ENCODE data around the gene CFAP251. TPM values are rescaled to one million over a fixed set of nuclear protein-coding genes. Genes with fewer than 3 reads are reported as not detected.

CFAP251 gene
- total RNA-seq, 2 donors from 2014 or later = 0.80 to 1.7 TPM

DNA sequence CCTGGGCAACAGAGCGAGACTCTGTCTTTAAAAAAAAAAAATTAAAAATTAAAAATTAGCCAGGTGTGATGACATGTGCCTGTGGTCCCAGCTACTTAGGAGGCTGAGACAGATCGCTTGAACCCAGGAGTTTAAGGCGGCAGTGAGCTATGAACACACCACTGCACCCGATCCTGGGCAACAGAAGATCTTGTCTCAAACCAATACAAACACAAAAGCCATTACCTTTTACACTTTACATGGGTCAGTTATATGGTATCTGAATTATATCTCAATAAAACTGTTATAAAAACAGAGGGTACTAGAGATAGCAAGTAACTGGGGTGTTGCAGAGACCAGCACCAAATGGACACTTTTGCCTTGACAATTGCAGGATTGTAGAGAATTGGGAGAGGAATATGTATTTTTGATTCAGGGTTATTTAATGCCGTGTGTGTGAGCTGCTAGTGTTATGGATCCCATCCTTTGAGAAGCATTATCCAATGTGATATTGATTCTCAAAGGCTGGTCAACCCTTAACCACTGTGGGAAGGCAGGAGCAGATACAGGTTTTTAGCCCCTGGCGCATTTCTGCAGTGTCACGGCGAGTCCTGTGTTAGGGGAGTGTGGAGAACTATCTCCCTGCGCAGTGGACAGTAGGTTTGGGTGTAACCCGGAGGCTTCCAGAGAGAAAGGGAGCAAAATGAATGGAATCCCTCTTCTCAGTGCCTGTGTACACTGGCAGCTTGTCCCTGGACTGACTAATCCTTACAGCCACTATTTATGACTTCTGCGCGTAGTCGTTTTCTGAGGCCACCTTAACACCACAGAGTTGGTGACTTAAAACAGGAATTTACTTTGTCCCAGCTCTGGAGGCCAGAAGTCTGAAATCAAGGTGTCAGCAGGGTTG, 25.5 kb upstream of the CFAP251 start:
- Mint-ChIP-seq H3K9me3 (no peaks in the 10 kb centered on the region), H3K36me3 (peaks cover 13 to 27% of the 10 kb centered on the region in 2 donors), H3K27ac (peak overlapping the region; percentile 74 to 98)
- DNase-seq (ENCODE audit: low spot score in 2 of 2) (no peak), ATAC-seq (no peak)

DNA sequence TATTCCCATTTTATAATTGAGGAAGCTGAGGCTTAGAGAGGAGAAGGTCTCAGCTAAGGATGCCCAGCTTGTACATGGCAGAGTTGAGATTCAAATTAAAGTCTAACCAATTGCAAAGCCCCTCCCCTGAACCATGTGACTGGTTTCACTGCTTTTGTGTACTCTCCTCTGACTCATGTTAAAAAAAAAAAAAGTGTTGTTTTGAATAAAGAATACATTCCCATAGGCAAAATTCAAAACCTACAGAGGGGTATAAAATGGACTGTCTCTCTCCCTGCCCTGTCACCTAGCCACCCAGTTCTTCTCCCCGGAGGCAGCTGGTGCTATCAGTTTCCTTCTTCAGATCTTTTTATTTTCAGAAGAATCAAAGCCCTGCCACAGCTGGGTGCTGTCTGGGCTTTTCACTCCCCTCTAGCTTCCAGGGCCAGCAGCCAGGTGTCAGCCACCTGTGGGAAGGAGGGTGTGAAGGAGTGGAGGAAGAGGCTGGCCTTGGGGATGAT, 24.4 kb upstream of the CFAP251 start:
- ATAC-seq (peak; percentile 73 to 82), DNase-seq (ENCODE audit: low spot score in 2 of 2) (peak in 1 of 2 donors; percentile 28)
- Mint-ChIP-seq H3K9me3 (no peaks in the 10 kb centered on the region), H3K27ac (peak overlapping the region; percentile 74 to 98), H3K36me3 (peaks cover 7 to 21% of the 10 kb centered on the region in 2 donors)

DNA sequence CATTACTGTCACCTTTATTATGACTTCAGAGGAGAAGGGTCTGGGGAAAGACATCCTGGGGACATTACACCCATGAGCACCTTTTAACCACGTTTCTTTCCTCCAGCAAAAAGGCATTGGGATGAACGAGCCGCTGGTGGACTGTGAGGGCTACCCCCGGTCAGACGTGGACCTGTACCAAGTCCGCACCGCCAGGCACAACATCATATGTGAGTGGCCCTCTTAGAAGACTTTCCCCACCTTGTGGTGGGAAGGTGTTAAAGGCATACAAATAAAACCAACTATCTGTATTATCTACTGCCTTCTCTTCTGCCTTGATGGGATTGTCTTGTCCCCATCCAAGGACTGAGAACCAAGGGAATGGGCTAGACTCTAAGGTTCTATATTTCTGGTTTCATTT, 23.8 kb upstream of the CFAP251 start:
- Mint-ChIP-seq H3K9me3 (no peaks in the 10 kb centered on the region), H3K27ac (peak overlapping the region; percentile 74 to 98)
- ATAC-seq = no peak

DNA sequence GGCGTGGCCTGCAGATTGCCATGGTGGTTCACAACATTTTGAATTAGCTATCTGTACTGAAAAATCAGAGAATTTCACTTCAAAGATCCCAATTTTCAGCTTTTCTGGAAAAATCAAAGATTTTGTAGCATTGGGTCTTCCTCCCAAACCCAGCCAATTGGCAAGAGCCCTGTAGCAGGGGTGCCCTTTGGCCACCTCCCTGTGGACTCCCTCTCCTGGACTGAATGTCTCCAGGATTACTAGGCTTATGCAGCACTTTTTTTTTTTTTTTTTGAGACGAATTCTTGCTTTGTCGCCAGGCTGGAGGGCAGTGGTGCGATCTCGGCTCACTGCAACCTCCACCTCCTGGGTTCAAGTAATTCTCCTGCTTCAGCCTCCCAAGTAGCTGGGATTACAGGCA, 20.1 kb upstream of the CFAP251 start:
- DNase-seq (ENCODE audit: low spot score in 2 of 2) (no peak), ATAC-seq (no peak)
- peaks cover 0 to 20% of the 10 kb centered on the region in 2 donors for H3K36me3 Mint-ChIP-seq
- no peak overlapping the region for H3K27ac Mint-ChIP-seq
- H3K9me3 Mint-ChIP-seq = no peaks in the 10 kb centered on the region

More for the DNA sequence above, 23.8 kb upstream of the CFAP251 start:
- peak in 1 of 2 donors; percentile 20 for DNase-seq (ENCODE audit: low spot score in 2 of 2)
- peaks cover 1 to 20% of the 10 kb centered on the region in 2 donors for H3K36me3 Mint-ChIP-seq

DNA sequence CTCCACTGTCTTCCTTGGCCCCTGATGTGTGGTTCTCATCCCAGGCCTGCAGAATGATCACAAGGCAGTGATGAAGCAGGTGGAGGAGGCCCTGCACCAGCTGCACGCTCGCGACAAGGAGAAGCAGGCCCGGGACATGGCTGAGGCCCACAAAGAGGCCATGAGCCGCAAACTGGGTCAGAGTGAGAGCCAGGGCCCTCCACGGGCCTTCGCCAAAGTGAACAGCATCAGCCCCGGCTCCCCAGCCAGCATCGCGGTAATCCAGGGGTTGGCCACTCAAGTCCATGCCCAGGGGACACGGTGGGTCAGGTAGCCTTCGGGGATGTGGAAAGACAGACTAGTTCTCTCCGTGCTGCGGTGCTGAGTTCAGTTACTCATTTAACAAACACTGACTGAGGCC, 18.8 kb upstream of the CFAP251 start:
- Mint-ChIP-seq H3K36me3 (peaks cover 0 to 15% of the 10 kb centered on the region in 2 donors), H3K9me3 (no peaks in the 10 kb centered on the region), H3K27ac (peak overlapping the region in 1 of 2 donors; percentile 29)
- no peak for DNase-seq (ENCODE audit: low spot score in 2 of 2)
- ATAC-seq = no peak

DNA sequence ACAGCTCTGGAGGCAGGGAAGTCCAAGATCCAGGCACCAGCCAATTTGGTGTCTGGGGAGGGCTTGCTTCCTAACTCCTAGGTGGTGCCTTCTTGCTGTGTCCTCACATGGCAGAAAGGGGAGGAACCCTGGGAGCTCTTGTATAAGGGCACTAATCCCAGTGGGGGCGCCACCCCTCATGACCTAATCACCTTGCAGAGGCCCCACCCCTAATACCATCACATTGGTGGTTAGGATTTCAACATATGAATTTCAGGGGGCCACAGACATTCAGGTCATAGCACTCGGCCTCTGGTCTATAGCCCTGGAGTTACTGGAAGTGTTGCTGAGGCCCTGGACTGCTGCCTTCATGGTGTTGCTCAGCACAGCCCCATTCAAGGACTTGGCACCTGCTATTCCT, 15.2 kb upstream of the CFAP251 start:
- peak overlapping the region in 1 of 2 donors; percentile 76 for H3K27ac Mint-ChIP-seq
- H3K36me3 Mint-ChIP-seq = peaks cover 0 to 1% of the 10 kb centered on the region in 2 donors
- DNase-seq (ENCODE audit: low spot score in 2 of 2) (no peak), ATAC-seq (peak in 1 of 2 donors; percentile 46)
- H3K9me3 Mint-ChIP-seq = no peaks in the 10 kb centered on the region

DNA sequence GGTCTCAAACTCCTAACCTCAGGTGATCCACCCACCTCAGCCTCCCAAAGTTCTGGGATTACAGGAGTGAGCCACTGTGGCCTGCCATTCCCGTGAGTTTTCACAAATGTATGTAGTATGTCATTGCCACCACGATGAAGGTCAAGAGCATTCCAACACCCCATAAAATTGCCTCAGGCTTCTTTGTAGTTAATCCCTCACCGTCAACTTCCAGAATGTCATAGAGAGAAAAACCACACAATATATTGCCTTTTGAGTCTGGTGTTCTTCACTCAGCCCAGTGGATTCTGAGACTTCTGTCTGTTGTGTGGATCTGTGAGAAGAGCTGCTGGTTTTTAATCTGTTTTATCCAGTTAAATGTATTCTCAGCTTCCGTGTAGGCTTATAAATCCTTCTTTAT, 12.6 kb upstream of the CFAP251 start:
- H3K27ac Mint-ChIP-seq = peak overlapping the region in 1 of 2 donors; percentile 79
- peaks cover 0 to 15% of the 10 kb centered on the region in 2 donors for H3K36me3 Mint-ChIP-seq
- H3K9me3 Mint-ChIP-seq = no peaks in the 10 kb centered on the region
- ATAC-seq = no peak
- DNase-seq (ENCODE audit: low spot score in 2 of 2) = no peak

DNA sequence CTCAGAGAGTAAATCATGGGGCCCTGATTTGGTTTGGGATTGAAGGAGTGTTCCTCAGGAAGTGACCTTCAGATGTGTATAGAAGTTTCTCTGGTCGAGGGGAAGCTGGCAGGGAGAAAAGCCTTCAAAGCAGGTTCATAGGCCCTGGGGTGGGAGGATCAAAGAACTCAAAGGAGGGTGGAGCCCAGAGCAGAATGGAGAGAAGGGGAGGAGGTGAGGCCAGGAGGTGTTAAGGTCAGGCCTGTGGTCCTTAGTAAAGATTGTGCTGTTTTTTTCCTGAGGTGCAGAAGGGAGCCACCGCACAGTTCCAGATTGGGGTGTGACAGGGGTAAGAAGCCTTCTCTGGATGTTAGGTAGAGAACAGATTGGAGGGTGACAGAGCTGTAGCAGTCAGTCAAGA, 9.7 kb upstream of the CFAP251 start:
- no peak for DNase-seq (ENCODE audit: low spot score in 2 of 2)
- ATAC-seq = peak in 1 of 2 donors; percentile 36
- H3K9me3 Mint-ChIP-seq = no peaks in the 10 kb centered on the region
- H3K36me3 Mint-ChIP-seq = peaks cover 0 to 21% of the 10 kb centered on the region in 2 donors
- H3K27ac Mint-ChIP-seq = peak overlapping the region in 1 of 2 donors; percentile 72

DNA sequence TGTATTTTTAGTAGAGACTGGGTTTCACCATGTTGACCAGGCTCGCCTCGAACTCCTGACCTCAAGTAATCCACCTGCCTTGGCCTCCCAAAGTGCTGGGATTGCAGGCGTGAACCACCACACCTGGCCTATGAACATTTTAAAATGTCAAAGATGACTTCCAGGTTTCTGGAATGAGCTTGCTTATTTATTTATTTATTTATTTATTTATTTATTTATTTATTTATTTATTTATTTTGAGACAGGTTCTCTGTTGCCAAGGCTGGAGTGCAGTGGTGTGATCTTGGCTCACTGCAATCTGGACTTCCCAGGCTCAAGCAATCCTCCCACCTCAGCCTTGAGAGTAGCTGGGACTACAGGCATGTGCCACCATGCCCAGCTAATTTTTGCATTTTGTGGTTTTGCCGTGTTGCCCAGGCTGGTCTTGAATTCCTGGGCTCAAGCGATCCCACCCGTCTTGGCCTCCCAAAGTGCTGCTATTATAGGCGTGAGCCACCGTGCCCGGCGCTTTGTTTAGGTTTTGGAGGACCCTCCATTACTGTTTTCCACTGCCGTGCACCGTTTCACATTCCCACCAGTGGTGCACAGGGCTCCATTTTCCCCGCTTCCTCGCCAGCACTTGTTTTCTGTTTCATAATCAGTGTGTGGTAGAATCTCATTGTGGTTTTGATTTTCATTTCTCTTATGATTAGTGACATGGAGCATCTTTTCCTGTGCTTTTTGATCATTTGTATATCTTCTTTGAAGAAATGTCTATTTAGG, 6.4 kb upstream of the CFAP251 start:
- ATAC-seq = peak; percentile 81 to 90
- Mint-ChIP-seq H3K36me3 (peaks cover 0 to 21% of the 10 kb centered on the region in 2 donors), H3K9me3 (no peaks in the 10 kb centered on the region), H3K27ac (peak overlapping the region; percentile 62 to 75)
- DNase-seq (ENCODE audit: low spot score in 2 of 2) = peak in 1 of 2 donors; percentile 38

DNA sequence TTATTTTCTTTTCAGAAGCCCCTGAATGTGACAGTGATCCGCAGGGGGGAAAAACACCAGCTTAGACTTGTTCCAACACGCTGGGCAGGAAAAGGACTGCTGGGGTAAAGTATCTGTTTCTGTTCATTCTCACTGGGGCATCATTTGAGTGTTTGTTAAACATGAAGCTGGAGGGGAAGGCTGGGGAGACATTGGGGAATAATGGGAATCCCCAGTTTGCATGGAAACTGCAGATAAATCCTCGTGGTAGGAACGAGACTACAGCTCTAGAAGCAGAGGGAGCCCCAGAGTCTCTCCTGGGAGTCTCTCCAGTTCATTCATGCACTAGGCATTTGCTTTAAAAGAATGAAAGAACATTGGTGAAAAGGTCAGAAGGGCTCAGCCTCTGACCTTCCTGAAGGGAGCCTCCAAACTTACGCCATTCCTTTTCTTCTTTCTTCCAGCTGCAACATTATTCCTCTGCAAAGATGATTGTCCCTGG, 2.5 kb upstream of the CFAP251 start:
- Mint-ChIP-seq H3K9me3 (no peaks in the 10 kb centered on the region), H3K27ac (no peak overlapping the region), H3K36me3 (peaks cover 0 to 17% of the 10 kb centered on the region in 2 donors)
- no peak for DNase-seq (ENCODE audit: low spot score in 2 of 2)
- ATAC-seq = no peak

DNA sequence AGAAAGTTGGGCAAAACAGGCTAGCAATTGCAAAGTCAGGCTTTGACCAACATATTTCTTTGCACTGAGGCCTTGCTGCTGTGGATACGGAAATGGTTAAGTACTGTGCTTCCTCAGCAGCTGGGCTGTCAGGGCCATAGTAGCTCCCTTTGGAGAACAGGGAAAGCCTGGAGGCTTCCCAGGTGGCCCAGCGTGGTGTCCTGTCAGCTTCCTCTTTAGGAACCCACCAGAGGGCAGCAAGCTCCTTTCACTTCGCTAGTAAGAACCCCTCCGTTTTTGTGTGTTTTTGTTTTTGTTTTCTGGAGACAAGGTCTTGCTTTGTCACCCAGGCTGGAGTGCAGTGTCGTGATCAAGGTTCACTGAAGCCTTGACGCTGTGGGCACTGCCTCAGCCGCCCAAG, 1.7 kb upstream of the CFAP251 start:
- ATAC-seq (no peak), DNase-seq (ENCODE audit: low spot score in 2 of 2) (no peak)
- Mint-ChIP-seq H3K27ac (no peak overlapping the region), H3K36me3 (peaks cover 0 to 17% of the 10 kb centered on the region in 2 donors), H3K9me3 (no peaks in the 10 kb centered on the region)

DNA sequence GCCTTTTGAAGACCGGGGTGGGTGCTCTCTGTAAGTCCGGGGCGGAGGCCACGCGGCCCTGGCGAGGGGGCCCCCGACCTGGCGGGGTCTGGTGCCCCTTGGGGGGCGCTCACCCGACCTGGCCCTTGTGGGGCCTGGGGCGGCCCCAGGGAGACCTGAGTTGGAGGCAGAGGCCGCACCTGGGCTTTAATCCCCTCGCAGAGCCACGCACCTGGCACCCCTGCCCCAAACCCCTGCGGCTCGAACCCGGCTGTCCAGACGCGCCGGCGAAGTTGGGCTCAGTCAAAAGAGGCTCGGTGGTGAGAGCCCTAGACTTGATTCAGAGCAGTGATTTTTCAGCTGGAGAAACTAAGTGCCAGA, 267 bp downstream of the CFAP251 start:
- Mint-ChIP-seq H3K36me3 (peaks cover 0 to 11% of the 10 kb centered on the region in 2 donors), H3K27ac (peak overlapping the region in 1 of 2 donors; percentile 92), H3K9me3 (no peaks in the 10 kb centered on the region)
- no peak for DNase-seq (ENCODE audit: low spot score in 2 of 2)
- ATAC-seq = no peak

DNA sequence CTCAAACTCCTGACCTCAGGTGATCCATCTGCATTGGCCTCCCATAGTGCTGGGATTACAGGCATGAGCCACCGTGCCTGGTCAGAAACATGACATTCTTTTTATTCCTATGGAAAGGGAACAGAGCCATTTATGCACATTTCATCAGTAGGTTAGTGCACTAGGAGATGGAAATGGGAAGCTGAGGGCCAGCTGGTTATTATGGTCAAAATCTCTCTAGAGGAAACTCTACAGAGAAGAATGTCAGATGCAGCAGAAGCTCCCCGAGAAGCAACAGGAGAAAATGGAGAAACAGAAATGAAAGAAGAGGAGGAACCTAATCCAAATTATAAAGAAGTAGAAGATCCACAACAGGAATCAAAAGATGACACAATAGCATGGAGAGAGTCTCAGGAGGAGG, 2.7 kb downstream of the CFAP251 start:
- ATAC-seq = no peak

DNA sequence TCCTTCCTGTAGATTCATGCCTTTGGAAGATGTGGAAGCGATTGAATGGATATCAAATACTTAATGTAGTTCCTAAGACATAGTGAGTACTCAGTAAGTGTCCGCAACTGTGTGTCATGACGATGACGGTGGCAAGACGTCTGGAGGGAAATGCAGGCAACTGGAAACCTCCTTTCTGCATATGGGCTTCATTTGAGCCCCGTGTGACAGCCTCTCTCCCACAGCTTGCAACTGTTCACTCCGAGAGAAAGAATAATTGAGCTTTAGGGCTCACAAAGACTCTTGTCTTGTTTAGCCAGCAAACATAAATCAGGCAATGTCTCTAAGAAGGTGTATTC, 6.9 kb downstream of the CFAP251 start:
- Mint-ChIP-seq H3K9me3 (no peaks in the 10 kb centered on the region), H3K27ac (no peak overlapping the region), H3K36me3 (no peaks in the 10 kb centered on the region)
- DNase-seq (ENCODE audit: low spot score in 2 of 2) (no peak), ATAC-seq (no peak)

More for the DNA sequence above, 2.7 kb downstream of the CFAP251 start:
- no peak for DNase-seq (ENCODE audit: low spot score in 2 of 2)
- Mint-ChIP-seq H3K27ac (no peak overlapping the region), H3K9me3 (no peaks in the 10 kb centered on the region), H3K36me3 (peaks cover 0 to 11% of the 10 kb centered on the region in 2 donors)

DNA sequence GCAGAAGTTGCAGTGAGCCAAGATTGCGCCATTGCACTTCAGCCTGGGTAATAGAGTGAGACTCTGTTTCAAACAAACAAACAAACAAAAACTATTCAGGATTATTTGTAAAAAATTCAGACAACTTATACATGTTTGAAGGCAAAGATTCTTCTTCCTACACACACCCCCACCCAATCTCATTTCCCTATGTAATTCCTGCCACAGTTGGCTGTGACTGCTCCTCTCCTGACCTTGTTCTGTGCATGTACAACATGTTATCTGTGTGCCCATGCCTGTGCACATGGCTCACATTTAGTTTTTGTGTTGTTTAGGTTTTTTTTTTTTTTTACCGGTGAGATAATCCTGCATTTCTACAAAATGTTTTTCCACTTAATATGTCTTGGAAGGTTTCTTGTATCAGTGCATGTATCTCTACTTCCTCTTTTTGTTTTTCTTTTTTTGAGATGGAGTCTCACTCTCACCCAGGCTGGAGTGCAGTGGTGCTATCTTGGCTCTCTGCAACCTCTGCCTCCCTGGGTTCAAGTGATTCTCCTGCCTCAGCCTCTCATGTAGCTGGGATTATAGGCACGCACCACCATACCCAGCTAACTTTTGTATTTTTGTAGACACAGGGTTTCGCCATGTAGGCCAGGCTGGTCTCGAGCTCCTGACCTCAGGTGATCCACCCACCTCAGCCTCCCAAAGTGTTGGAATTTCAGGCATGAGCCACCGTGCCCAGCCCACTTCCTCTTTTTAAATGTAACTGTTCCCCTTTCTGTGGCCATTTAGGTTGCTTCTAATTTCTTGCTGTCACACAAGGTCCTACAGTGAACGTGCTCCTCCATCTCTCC, 8.7 kb downstream of the CFAP251 start:
- H3K9me3 Mint-ChIP-seq = no peaks in the 10 kb centered on the region
- H3K27ac Mint-ChIP-seq = no peak overlapping the region
- DNase-seq (ENCODE audit: low spot score in 2 of 2) (no peak), ATAC-seq (no peak)
- no peaks in the 10 kb centered on the region for H3K36me3 Mint-ChIP-seq

DNA sequence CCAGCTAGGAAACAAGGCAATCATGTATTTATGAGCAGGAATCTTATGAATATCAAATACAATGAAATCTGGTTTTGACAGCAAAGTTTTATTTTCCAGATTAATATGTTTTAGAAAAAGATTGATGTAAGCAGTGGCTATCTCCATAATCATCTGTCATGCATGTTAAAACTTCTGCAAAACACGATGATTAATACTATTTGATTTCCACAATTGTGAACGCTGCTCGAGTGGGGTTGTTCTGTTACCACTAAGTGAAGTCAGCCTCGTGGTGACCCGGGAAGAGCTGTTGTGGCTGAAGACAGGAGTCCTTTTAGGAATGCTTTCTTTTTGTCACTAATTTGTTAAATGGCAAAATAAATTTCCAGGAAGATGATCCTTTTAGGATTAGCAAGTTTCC, 9.4 kb downstream of the CFAP251 start:
- Mint-ChIP-seq H3K36me3 (no peaks in the 10 kb centered on the region), H3K9me3 (no peaks in the 10 kb centered on the region), H3K27ac (no peak overlapping the region)
- ATAC-seq (no peak), DNase-seq (ENCODE audit: low spot score in 2 of 2) (no peak)
